ENCODE results near the gene ADGRG3.
A peak's percentile ranks its signal among the peaks of the same experiment; 100 is the strongest.

The ADGRG3 gene

DNA sequence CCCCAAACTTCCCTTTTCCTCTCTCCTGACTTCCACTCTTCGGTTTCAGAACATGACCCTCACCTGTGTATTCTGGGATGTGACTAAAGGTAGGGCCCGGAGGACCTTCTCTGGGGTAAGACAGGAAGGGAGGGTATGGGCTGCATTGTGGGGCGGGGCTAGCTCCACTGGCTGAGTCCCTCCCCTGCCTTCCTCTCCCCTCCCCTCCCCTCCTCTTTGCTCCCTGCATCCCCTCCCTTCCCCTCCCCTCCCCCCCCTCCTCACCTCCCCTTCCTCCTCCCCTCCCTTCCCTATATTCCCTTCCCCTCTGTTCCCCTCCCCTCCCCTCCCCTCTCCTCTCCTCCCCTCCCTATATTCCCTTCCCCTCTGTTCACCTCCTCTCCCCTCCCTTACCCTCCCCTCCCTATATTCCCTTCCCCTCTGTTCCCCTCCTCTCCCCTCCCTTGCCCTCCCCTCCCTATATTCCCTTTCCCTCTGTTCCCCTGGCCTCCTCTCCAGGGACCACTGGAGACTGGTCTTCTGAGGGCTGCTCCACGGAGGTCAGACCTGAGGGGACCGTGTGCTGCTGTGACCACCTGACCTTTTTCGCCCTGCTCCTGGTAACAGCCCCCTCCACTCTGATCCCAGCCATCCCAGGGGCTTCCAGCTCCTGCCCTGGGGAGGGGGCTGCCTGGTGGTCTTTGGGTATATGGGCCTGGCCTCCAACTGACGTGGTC, 11.8 kb downstream of the ADGRG3 start:
- H3K9ac ChIP-seq (ENCODE audit: low read depth, low read length, poor library complexity, severe bottlenecking) = peak overlapping the region; percentile 47
- peak overlapping the region; percentile 41 for H3K4me2 ChIP-seq (ENCODE audit: low read depth, low read length, poor library complexity, severe bottlenecking)
- no peaks in the 10 kb centered on the region for H3K36me3 ChIP-seq (ENCODE audit: insufficient read depth, low read length)
- no peak overlapping the region for H3K4me3 ChIP-seq (ENCODE audit: low read length, poor library complexity, severe bottlenecking)
- no peaks in the 10 kb centered on the region for H3K27me3 ChIP-seq (ENCODE audit: insufficient read depth, low read length, poor library complexity, severe bottlenecking)
- TF ChIP-seq CTCF (conservative IDR thresholded peaks at IDR 0.05; ENCODE audit: low read length) (no peak), EZH2phosphoT487 (IDR thresholded peaks at IDR 0.05; ENCODE audit: borderline replicate concordance) (no peak)
- peaks cover 25% of the 10 kb centered on the region for H3K4me1 ChIP-seq (ENCODE audit: insufficient read depth, low read length, poor library complexity, severe bottlenecking)
- no peaks in the 10 kb centered on the region for H3K9me3 ChIP-seq (ENCODE audit: insufficient read depth, low read depth, low read length)
- H3F3A ChIP-seq (ENCODE audit: low read depth) = no peaks in the 10 kb centered on the region
- H3K79me2 ChIP-seq (ENCODE audit: insufficient read depth, low read length) = no peaks in the 10 kb centered on the region
- H2AFZ ChIP-seq (ENCODE audit: low read length) = no peak overlapping the region
- no peaks in the 10 kb centered on the region for H4K20me1 ChIP-seq (ENCODE audit: insufficient read depth, low read length, poor library complexity, severe bottlenecking)
- H3K9me2 ChIP-seq (replicated peaks; ENCODE audit: low read depth, low read length) = no peaks in the 10 kb centered on the region

DNA sequence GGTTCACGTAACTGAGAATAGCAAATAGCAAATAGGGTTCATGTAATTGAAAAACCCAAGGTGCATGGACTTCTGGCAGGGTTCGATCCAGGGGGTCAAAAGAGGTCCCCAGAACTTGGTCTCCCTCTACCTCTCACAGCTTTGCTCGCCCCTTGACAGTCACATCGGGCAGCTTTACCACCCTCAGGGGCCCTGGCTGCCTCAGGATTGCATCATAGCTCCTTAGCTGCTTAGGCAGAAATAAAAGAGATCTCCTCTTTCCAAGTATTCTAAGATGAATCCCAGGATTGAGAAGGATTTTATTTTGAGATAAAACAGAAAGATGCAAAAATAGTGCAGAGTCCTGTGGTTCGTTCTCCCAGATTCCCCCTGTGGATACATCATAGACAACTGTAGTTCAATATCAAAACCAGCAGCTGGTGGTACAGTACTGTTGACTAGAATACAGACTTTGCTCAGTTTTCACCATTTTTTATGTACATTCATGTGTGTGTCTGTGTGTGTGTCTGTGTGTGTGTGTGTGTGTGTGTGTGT, 12.8 kb downstream of the ADGRG3 start:
- Histone ChIP-seq H2AFZ (ENCODE audit: low read length) (no peak overlapping the region), H3K36me3 (ENCODE audit: insufficient read depth, low read length) (no peaks in the 10 kb centered on the region), H3K4me1 (ENCODE audit: insufficient read depth, low read length, poor library complexity, severe bottlenecking) (peaks cover 21% of the 10 kb centered on the region), H3F3A (ENCODE audit: low read depth) (no peaks in the 10 kb centered on the region), H3K79me2 (ENCODE audit: insufficient read depth, low read length) (no peaks in the 10 kb centered on the region), H3K4me3 (ENCODE audit: low read length, poor library complexity, severe bottlenecking) (no peak overlapping the region), H3K27me3 (ENCODE audit: insufficient read depth, low read length, poor library complexity, severe bottlenecking) (no peaks in the 10 kb centered on the region), H3K9me3 (ENCODE audit: insufficient read depth, low read depth, low read length) (no peaks in the 10 kb centered on the region), H3K9me2 (replicated peaks; ENCODE audit: low read depth, low read length) (no peaks in the 10 kb centered on the region), H3K9ac (ENCODE audit: low read depth, low read length, poor library complexity, severe bottlenecking) (no peak overlapping the region), H3K4me2 (ENCODE audit: low read depth, low read length, poor library complexity, severe bottlenecking) (no peak overlapping the region), H4K20me1 (ENCODE audit: insufficient read depth, low read length, poor library complexity, severe bottlenecking) (no peaks in the 10 kb centered on the region)
- TF ChIP-seq CTCF (conservative IDR thresholded peaks at IDR 0.05; ENCODE audit: low read length) (no peak; the same call in 1 of the 2 replicates), EZH2phosphoT487 (IDR thresholded peaks at IDR 0.05; ENCODE audit: borderline replicate concordance) (no peak)

GRCh38 chr16:57681950-57682728, 14.0 kb downstream of the ADGRG3 start:
- peaks cover 26% of the 10 kb centered on the region for H3K4me1 ChIP-seq (ENCODE audit: insufficient read depth, low read length, poor library complexity, severe bottlenecking)
- TF ChIP-seq EZH2phosphoT487 (IDR thresholded peaks at IDR 0.05; ENCODE audit: borderline replicate concordance) (no peak), CTCF (conservative IDR thresholded peaks at IDR 0.05; ENCODE audit: low read length) (no peak)
- no peaks in the 10 kb centered on the region for H3K27me3 ChIP-seq (ENCODE audit: insufficient read depth, low read length, poor library complexity, severe bottlenecking)
- no peak overlapping the region for H2AFZ ChIP-seq (ENCODE audit: low read length)
- H3K9me2 ChIP-seq (replicated peaks; ENCODE audit: low read depth, low read length) = no peaks in the 10 kb centered on the region
- peaks cover 5% of the 10 kb centered on the region; the same call in 1 of the 2 replicates for H3K79me2 ChIP-seq (ENCODE audit: insufficient read depth, low read length)
- H3K9ac ChIP-seq (ENCODE audit: low read depth, low read length, poor library complexity, severe bottlenecking) = no peak overlapping the region
- no peaks in the 10 kb centered on the region for H3K36me3 ChIP-seq (ENCODE audit: insufficient read depth, low read length)
- H4K20me1 ChIP-seq (ENCODE audit: insufficient read depth, low read length, poor library complexity, severe bottlenecking) = no peaks in the 10 kb centered on the region
- H3K4me2 ChIP-seq (ENCODE audit: low read depth, low read length, poor library complexity, severe bottlenecking) = no peak overlapping the region
- no peaks in the 10 kb centered on the region for H3K9me3 ChIP-seq (ENCODE audit: insufficient read depth, low read depth, low read length)
- H3K4me3 ChIP-seq (ENCODE audit: low read length, poor library complexity, severe bottlenecking) = no peak overlapping the region
- no peaks in the 10 kb centered on the region for H3F3A ChIP-seq (ENCODE audit: low read depth)

Data from Loucy (cell line).